ENCODE results near the gene S100A14. TPM values are rescaled to one million over a fixed set of nuclear protein-coding genes. Genes with fewer than 3 reads are reported as not detected.
A peak's percentile ranks its signal among the peaks of the same experiment; 100 is the strongest.

S100A14 gene
- total and polyA plus RNA-seq, 2 of the 13 experiments (the other 11 are each of a cell fraction or from before 2014, with no cell fraction given): 1.4 to 7.7 TPM

GRCh38 chr1:153658400-153659174 is 42.5 kb upstream of the S100A14 start, which contains the start of gene SNAPIN (continued):
- no peak for TF ChIP-seq AGO1 (IDR thresholded peaks at IDR 0.05; ENCODE audit: low read depth, low read length, poor library complexity, severe bottlenecking)
- TF ChIP-seq HNRNPLL (IDR thresholded peaks at IDR 0.05; ENCODE audit: low read depth, low read length, poor library complexity, severe bottlenecking): peak; percentile 74
- peak; percentile 81 for TF ChIP-seq SP4 (CRISPR knock-in tag; IDR thresholded peaks at IDR 0.05)
- no peak for TF ChIP-seq SMYD3 (CRISPR knock-in tag; IDR thresholded peaks at IDR 0.05)
- TF ChIP-seq U2AF1 (optimal IDR thresholded peaks at IDR 0.05; ENCODE audit: low read depth, low read length): peak; percentile 83
- TF ChIP-seq ATF2 (CRISPR knock-in tag; IDR thresholded peaks at IDR 0.05): peak; percentile 41; the same call in 1 of the 2 replicates
- no peak for TF ChIP-seq TBX3 (IDR thresholded peaks at IDR 0.05; ENCODE audit: borderline replicate concordance)
- no peak for TF ChIP-seq SNAPC2 (CRISPR knock-in tag; IDR thresholded peaks at IDR 0.05)
- no peak for TF ChIP-seq MEIS1 (CRISPR knock-in tag; IDR thresholded peaks at IDR 0.05; ENCODE audit: borderline replicate concordance)
- 0 out of 2 replicates have a peak, but pooled peaks have one; percentile 25 for TF ChIP-seq ZNF33A (CRISPR knock-in tag; IDR thresholded peaks at IDR 0.05; ENCODE audit: borderline replicate concordance)
- TF ChIP-seq ZNF10 (CRISPR knock-in tag; IDR thresholded peaks at IDR 0.05; ENCODE audit: borderline replicate concordance, low read depth): no peak
- peak; percentile 65 for TF ChIP-seq CREM (IDR thresholded peaks at IDR 0.05)
- TF ChIP-seq CREM (CRISPR knock-in tag; IDR thresholded peaks at IDR 0.05): no peak
- no peak for TF ChIP-seq ZSCAN5A (CRISPR knock-in tag; IDR thresholded peaks at IDR 0.05; ENCODE audit: borderline replicate concordance)
- TF ChIP-seq NR3C1 (CRISPR knock-in tag; IDR thresholded peaks at IDR 0.05): no peak
- no peak for TF ChIP-seq KIAA2018 (CRISPR knock-in tag; IDR thresholded peaks at IDR 0.05; ENCODE audit: borderline replicate concordance)

Measured in HepG2 (cell line).